K562 (cell line): Measurements from ENCODE around the gene KIAA0319L. TPM values are rescaled to one million over a fixed set of nuclear protein-coding genes. Genes with fewer than 3 reads are reported as not detected.

ENCODE experiments used
- ATAC-seq: fragments of 200-7000 bp; cut with Tn5 transposase; 3 replicates; pipeline ENCODE4 v1.9.1; 2020; ENCODE audit warnings: moderate library complexity
- BruUV-seq: library from RNA; stranded (reverse); fragments of 400-500 nt; replicated peaks from 2 replicates; lab custom pipeline; 2021; lab: Mats Ljungman, UMichigan
- CTCF ChIA-PET: fragments of 300-600 bp; formaldehyde crosslinking; extraction: SDS; loops from one replicate; lab custom pipeline; 2021; ENCODE audit warnings: low intra/inter-chr PET ratio; lab: Yijun Ruan, JAX
- POLR2A ChIA-PET: fragments of 300-600, 350-650 bp; sonication (Branson Sonifier 250); formaldehyde crosslinking; extraction: SDS; loops from one replicate; lab custom pipeline; 2021; ENCODE audit warnings: antibody characterized with exemption, inconsistent platforms; lab: Yijun Ruan, JAX
- DNase-seq, 4 experiments: peaks; one replicate each; pipeline versions ENCODE4 v3.0.0 to v3.0.0-alpha.2; 2011 to 2018; ENCODE audit warnings: low spot score in 3 of 4, mixed read lengths in 3 of 4; ENCODE audit errors: extremely low read depth in 1 of 4
- FAIRE-seq: peaks from 2 replicates; lab custom pipeline; 2011; peaks lifted over from hg19 to GRCh38; lab: Jason Lieb, UNC
- H2AFZ ChIP-seq: 2 replicates; pipeline ENCODE4 v1.6.0; 2011; ENCODE audit warnings: low read depth, low read length, control low read depth, inconsistent platforms
- H3K27ac ChIP-seq: fragments of 200-600 bp; 3 replicates; pipeline ENCODE4 v1.8.0; 2011; ENCODE audit warnings: low read depth, mild to moderate bottlenecking, control low read depth, inconsistent platforms, low read length, moderate library complexity, mixed read lengths; ENCODE audit errors: extremely low read depth
- H3K27me3 ChIP-seq, 2 experiments: fragments of 300-600 bp in 1 of 2; 2 replicates in 1 of 2; 3 replicates in 1 of 2; pipeline versions ENCODE4 v1.6.0 to v1.8.0; 2011; ENCODE audit warnings: inconsistent platforms in 2 of 2, low read length in 2 of 2, mild to moderate bottlenecking in 1 of 2, mixed read lengths in 1 of 2, moderate library complexity in 1 of 2; ENCODE audit not compliant: control insufficient read depth in 2 of 2, insufficient read depth in 2 of 2
- H3K36me3 ChIP-seq: fragments of 300-600 bp; 3 replicates; pipeline ENCODE4 v1.8.0; 2011; ENCODE audit warnings: mild to moderate bottlenecking, low read length, inconsistent platforms; ENCODE audit not compliant: control insufficient read depth, insufficient read depth
- H3K4me1 ChIP-seq, 2 experiments: fragments of 200-600 bp in 1 of 2; replicated peaks in 1 of 2; 2 replicates in 1 of 2; 3 replicates in 1 of 2; pipeline versions ENCODE4 v1.5.1 to v1.8.0; 2011; ENCODE audit warnings: inconsistent platforms in 2 of 2, low read length in 2 of 2, mild to moderate bottlenecking in 1 of 2, mixed read lengths in 1 of 2, moderate library complexity in 1 of 2; ENCODE audit not compliant: control insufficient read depth in 2 of 2, insufficient read depth in 2 of 2
- H3K4me2 ChIP-seq: 2 replicates; pipeline ENCODE4 v1.6.1; 2011; ENCODE audit warnings: low read length, control low read depth, inconsistent platforms, mixed read lengths; ENCODE audit not compliant: insufficient read depth
- H3K4me3 ChIP-seq: fragments of 200-600 bp; sonication (generic), shearing (Covaris generic); 2 replicates; pipeline ENCODE4 v1.5.1; 2016; ENCODE audit warnings: control low read depth, inconsistent platforms
- H3K79me2 ChIP-seq: fragments of 200-600 bp; 3 replicates; pipeline ENCODE4 v1.8.0; 2011; ENCODE audit warnings: low read length, inconsistent platforms; ENCODE audit not compliant: control insufficient read depth, insufficient read depth
- H3K9ac ChIP-seq, 2 experiments: 2 replicates each; pipeline versions ENCODE4 v1.6.0 to v1.6.1; 2011; ENCODE audit warnings: low read depth in 2 of 2, low read length in 2 of 2, control low read depth in 1 of 2, inconsistent platforms in 1 of 2, mild to moderate bottlenecking in 1 of 2, mixed read lengths in 1 of 2; ENCODE audit not compliant: insufficient read depth in 1 of 2
- H3K9me1 ChIP-seq: one replicate; pipeline ENCODE4 v1.6.0; 2011; ENCODE audit warnings: inconsistent platforms, mild to moderate bottlenecking, low read length, moderate library complexity; ENCODE audit not compliant: control insufficient read depth, insufficient read depth
- H3K9me3 ChIP-seq: replicated peaks from 2 replicates; pipeline ENCODE4 v1.5.1; 2011; ENCODE audit warnings: low read depth, low read length, inconsistent platforms; ENCODE audit not compliant: control insufficient read depth, insufficient read depth
- H4K20me1 ChIP-seq: replicated peaks from 2 replicates; pipeline ENCODE4 v1.6.1; 2011; ENCODE audit warnings: low read length, inconsistent platforms, mixed read lengths; ENCODE audit not compliant: control insufficient read depth, insufficient read depth
- HNRNPL ChIP-seq: fragments of 200-400 bp; formaldehyde crosslinking; IDR thresholded peaks from 2 replicates; pipeline ENCODE4 v1.6.1; 2017; ENCODE audit warnings: low read depth, mild to moderate bottlenecking, low read length
- KDM1A ChIP-seq, 2 experiments: fragments of 450-650 bp; IDR thresholded peaks; 2 replicates each; pipeline ENCODE4 v1.6.1; 2016; ENCODE audit warnings: mild to moderate bottlenecking in 2 of 2
- NFIC ChIP-seq: fragments of 450-650 bp; IDR thresholded peaks from 2 replicates; pipeline ENCODE4 v1.6.1; 2017; ENCODE audit warnings: mild to moderate bottlenecking, inconsistent platforms
- RFX5 ChIP-seq: IDR thresholded peaks from 2 replicates; pipeline ENCODE4 v1.6.1; 2011; ENCODE audit warnings: low read depth, mild to moderate bottlenecking, improper control_type of control experiment, low read length
- TRIM24 ChIP-seq, 2 experiments: fragments of 450-650 bp; IDR thresholded peaks; 2 replicates each; pipeline ENCODE4 v1.6.1; 2016
- WHSC1 ChIP-seq: IDR thresholded peaks from one replicate; pipeline ENCODE4 v1.6.1; 2012; ENCODE audit warnings: low read length, control low read depth, inconsistent platforms
- WGBS: fragments of 100-300 bp; shearing (Covaris generic); methylation state at CpG from one replicate; pipeline ENCODE4 v1.1.6; 2016; ENCODE audit warnings: low coverage, mixed read lengths; ENCODE audit not compliant: insufficient coverage; ENCODE audit errors: missing lambda C conversion rate; 5-methylcytosine and 5-hydroxymethylcytosine counted together
- in situ Hi-C: fragments of 300-500 bp; cut with MboI; formaldehyde crosslinking; loops from 4 replicates; pipeline ENCODE4 v1.15.0; 2018; ENCODE audit warnings: inconsistent platforms, mixed read lengths
- intact Hi-C: fragments of 100-400 bp; cut with micrococcal nuclease; formaldehyde crosslinking; loops from 2 replicates; pipeline ENCODE4 v1.14.2; 2022
- polyA plus RNA-seq, 8 experiments: library from polyadenylated mRNA; depleted of rRNA in 4 of 8; stranded (reverse) in 5 of 8; unstranded in 3 of 8; fragments of >200 nt; fragmentation: Nextera tagmentation in 2 of 8; fragmentation: Illumina TruSeq in 1 of 8; extraction: Ambion mirVana in 2 of 8; extraction: Trizol in 1 of 8; gene quantifications; 2 replicates each; pipeline versions ENCODE4 v1.2.1 to v1.2.3, GENCODE V29; 2011 to 2014; ENCODE audit warnings: inconsistent platforms in 1 of 8, missing spikeins in 1 of 8
- total RNA-seq, 7 experiments: library from RNA; depleted of rRNA in 6 of 7; stranded (reverse); fragments of >200 nt in 6 of 7; fragmentation: Illumina TruSeq in 2 of 7; extraction: Trizol in 2 of 7; gene quantifications; 2 replicates each; pipeline versions ENCODE4 v1.2.1 to v1.2.3, GENCODE V29; 2011 to 2021; ENCODE audit warnings: low replicate concordance in 1 of 7
- TF ChIP-seq, protein P1 (sequence below): fragments of 450-650 bp; IDR thresholded peaks from 2 replicates; pipeline ENCODE4 v1.6.1; 2017; ENCODE audit warnings: antibody characterized with exemption, mild to moderate bottlenecking

Gene KIAA0319L
- total and polyA plus RNA-seq, 9 of the 15 experiments (the other 6 are each of a cell fraction or from before 2014, with no cell fraction given): 2.4 to 51.7 (median 27.4) TPM

DNA sequence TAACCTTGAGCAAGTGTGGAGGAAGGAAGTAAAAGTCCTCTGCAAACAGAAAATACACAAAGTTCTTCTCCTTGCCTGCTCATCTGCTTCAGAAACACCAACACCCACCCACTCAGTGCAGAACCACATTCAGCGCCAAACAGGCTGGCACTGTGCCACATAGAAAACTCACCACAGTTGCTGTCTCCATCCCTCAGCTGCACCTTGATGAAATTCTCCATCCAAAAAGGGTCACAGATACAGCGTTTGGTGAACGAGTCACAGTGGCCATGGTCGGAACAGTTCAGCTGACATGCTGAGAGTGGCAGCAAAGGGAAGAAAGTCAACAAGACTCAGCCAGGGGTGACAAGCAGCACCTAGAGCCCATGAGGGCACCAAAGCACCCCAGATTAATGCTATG, 114.5 kb downstream of the KIAA0319L start:
- 87% methylated on average over 4 of the region's 4 CpGs for WGBS
- in situ Hi-C loops (no loop called here), intact Hi-C loops (loop anchor here (5.0 kb wide), 1 partner anchor 655 kb away; no protein-coding TSS in a partner anchor)
- no peaks in the 10 kb centered on the region for H3K9me3 ChIP-seq
- no peaks in the 10 kb centered on the region for H4K20me1 ChIP-seq
- FAIRE-seq (no peak), DNase-seq (no peak), ATAC-seq (no peak)
- ChIA-PET CTCF (no interaction called here), POLR2A (interaction anchor here (1.0 to 1.2 kb wide), 2 partner anchors 9 to 11 kb away, joined by 4 read pairs; no protein-coding TSS in a partner anchor)
- H3K9ac ChIP-seq: no peak overlapping the region
- H3K27ac ChIP-seq: no peak overlapping the region
- H3K36me3 ChIP-seq: peaks cover 72% of the 10 kb centered on the region
- no peak overlapping the region for H3K4me2 ChIP-seq
- no peaks in the 10 kb centered on the region for H3K4me1 ChIP-seq
- H3K27me3 ChIP-seq: no peaks in the 10 kb centered on the region
- no peak overlapping the region for H2AFZ ChIP-seq
- no peaks in the 10 kb centered on the region for H3K79me2 ChIP-seq
- no peaks in the 10 kb centered on the region for H3K9me1 ChIP-seq
- TF ChIP-seq NFIC (0 out of 2 replicates have a peak, but pooled peaks have one; percentile 40), KDM1A (IDR thresholded peaks at IDR 0.05) (no peak), RFX5 (no peak), TRIM24 (IDR thresholded peaks at IDR 0.05) (no peak)
- H3K4me3 ChIP-seq: no peak overlapping the region
- BruUV-seq: no TSS peak

DNA sequence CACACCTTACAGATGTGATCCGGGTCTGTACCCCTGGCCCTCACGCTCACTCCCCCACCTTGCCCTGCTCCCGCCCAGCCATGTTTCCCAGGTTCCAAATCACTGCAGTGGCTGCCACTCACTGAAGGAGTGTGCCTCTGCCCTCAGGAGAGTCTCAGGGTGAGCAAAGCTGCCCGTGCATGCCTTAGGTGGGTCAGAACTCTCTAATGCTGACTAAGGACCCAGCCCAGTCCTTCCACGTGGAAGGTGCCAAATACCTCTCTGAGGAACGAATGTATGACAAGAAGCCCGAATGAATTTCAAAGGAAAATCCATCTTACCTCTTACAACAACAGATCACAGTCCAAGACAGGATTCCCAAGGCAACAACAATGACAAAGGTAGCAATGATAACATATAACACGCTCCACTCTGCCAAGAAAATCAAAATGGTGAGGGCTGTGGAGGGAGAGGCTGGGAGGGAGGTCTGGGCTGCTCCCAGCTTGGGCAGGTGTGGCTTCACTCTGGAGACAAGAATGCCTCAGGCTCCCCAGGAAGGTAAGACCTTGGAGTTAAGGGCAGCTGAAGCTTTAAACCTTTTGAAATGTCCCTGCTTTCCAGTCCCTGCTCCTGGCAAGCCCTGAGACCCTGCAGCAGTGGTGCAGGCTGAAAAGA, 115.2 kb downstream of the KIAA0319L start:
- Histone ChIP-seq H3K4me3 (no peak overlapping the region), H3K9me1 (no peaks in the 10 kb centered on the region), H3K4me1 (no peaks in the 10 kb centered on the region), H3K27ac (no peak overlapping the region), H3K9ac (no peak overlapping the region), H3K4me2 (no peak overlapping the region), H2AFZ (no peak overlapping the region), H4K20me1 (no peaks in the 10 kb centered on the region), H3K27me3 (no peaks in the 10 kb centered on the region), H3K9me3 (no peaks in the 10 kb centered on the region), H3K79me2 (no peaks in the 10 kb centered on the region), H3K36me3 (peaks cover 68% of the 10 kb centered on the region)
- no TSS peak for BruUV-seq
- ChIA-PET POLR2A (interaction anchor here (0.5 to 1.2 kb wide), 3 partner anchors 10 to 200 kb away, joined by 3 to 4 read pairs (median 4); no protein-coding TSS in a partner anchor), CTCF (no interaction called here)
- DNase-seq (no peak), ATAC-seq (no peak), FAIRE-seq (no peak)
- in situ Hi-C loops (no loop called here), intact Hi-C loops (loop anchor here (5.0 kb wide), 1 partner anchor 655 kb away; no protein-coding TSS in a partner anchor)
- WGBS: 59% methylated on average over 8 of the region's 8 CpGs
- TF ChIP-seq, protein P1, sequence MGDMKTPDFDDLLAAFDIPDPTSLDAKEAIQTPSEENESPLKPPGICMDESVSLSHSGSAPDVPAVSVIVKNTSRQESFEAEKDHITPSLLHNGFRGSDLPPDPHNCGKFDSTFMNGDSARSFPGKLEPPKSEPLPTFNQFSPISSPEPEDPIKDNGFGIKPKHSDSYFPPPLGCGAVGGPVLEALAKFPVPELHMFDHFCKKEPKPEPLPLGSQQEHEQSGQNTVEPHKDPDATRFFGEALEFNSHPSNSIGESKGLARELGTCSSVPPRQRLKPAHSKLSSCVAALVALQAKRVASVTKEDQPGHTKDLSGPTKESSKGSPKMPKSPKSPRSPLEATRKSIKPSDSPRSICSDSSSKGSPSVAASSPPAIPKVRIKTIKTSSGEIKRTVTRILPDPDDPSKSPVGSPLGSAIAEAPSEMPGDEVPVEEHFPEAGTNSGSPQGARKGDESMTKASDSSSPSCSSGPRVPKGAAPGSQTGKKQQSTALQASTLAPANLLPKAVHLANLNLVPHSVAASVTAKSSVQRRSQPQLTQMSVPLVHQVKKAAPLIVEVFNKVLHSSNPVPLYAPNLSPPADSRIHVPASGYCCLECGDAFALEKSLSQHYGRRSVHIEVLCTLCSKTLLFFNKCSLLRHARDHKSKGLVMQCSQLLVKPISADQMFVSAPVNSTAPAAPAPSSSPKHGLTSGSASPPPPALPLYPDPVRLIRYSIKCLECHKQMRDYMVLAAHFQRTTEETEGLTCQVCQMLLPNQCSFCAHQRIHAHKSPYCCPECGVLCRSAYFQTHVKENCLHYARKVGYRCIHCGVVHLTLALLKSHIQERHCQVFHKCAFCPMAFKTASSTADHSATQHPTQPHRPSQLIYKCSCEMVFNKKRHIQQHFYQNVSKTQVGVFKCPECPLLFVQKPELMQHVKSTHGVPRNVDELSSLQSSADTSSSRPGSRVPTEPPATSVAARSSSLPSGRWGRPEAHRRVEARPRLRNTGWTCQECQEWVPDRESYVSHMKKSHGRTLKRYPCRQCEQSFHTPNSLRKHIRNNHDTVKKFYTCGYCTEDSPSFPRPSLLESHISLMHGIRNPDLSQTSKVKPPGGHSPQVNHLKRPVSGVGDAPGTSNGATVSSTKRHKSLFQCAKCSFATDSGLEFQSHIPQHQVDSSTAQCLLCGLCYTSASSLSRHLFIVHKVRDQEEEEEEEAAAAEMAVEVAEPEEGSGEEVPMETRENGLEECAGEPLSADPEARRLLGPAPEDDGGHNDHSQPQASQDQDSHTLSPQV: no peak
- TF ChIP-seq HNRNPL (no peak), WHSC1 (no peak)
